Measurements from ENCODE around the gene SPAG16.
"Not testable (repeated sequence)": the region's sequence is repeated elsewhere in the genome, so short reads cannot be mapped to it uniquely, and the experiment has no call there.

DNA sequence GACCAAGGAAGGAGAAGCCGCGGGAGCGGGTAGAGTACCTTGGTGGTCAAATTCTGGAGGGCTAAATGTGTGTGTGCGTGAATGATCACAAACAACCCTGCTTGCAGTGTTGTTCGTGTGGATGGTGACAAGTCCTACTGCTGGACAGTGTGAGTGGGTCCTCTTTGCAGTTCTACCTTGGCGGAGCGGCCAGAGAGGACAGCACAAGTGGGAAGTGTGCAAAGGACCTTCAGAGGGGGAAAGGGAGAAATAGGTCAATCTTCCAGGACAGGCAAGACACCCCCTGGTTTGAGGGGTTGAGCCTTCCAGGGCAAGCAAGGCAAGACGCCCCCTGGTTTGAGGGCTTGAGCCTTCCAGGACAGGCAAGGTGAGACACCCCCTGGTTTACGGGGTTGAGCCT is 122.8 kb downstream of the SPAG16 start:
- TF ChIP-seq YY1 (IDR thresholded peaks at IDR 0.05; ENCODE audit: insufficient read depth, insufficient read length); ZNF274 (IDR thresholded peaks at IDR 0.05; ENCODE audit: low read depth, low read length): not testable (repeated sequence)

All from NT2/D1 (cell line).